A549 (cell line): Measurements from ENCODE around the gene TRNT1. TPM values are rescaled to one million over a fixed set of nuclear protein-coding genes. Genes with fewer than 3 reads are reported as not detected.

Experiments
- ATAC-seq, 2 experiments: fragments of 200-7000 bp in 1 of 2; fragments of >200 bp in 1 of 2; cut with Nextera tagmentation in 1 of 2; cut with Tn5 transposase in 1 of 2; 3 replicates each; pipeline versions ENCODE4 v1.8.0 to v1.9.1; 2018 to 2020; ENCODE audit warnings: mild to moderate bottlenecking in 1 of 2, moderate library complexity in 1 of 2
- CTCF ChIA-PET: fragments of 300-600 bp; sonication (Branson Sonifier 250); formaldehyde crosslinking; extraction: SDS; loops from one replicate; lab custom pipeline; 2021; ENCODE audit warnings: antibody characterized with exemption, inconsistent platforms; lab: Yijun Ruan, JAX
- POLR2A ChIA-PET: fragments of 350-600 bp; formaldehyde crosslinking; extraction: SDS; loops from one replicate; lab custom pipeline; 2021; ENCODE audit warnings: antibody characterized with exemption, inconsistent platforms; lab: Yijun Ruan, JAX
- DNase-seq, 2 experiments: peaks; one replicate each; pipeline versions ENCODE4 v3.0.0 to v3.0.0-alpha.2; 2011 to 2016; ENCODE audit warnings: low read depth in 1 of 2, low spot score in 1 of 2
- FAIRE-seq: peaks from 2 replicates; lab custom pipeline; 2011; peaks lifted over from hg19 to GRCh38; lab: Jason Lieb, UNC
- H3K27ac ChIP-seq, 2 experiments: fragments of >200 bp; sonication (Bioruptor Twin); formaldehyde crosslinking; 3 replicates each; pipeline ENCODE4 v1.5.1; 2016 to 2017
- H3K4me1 ChIP-seq: fragments of >200 bp; sonication (Bioruptor Twin); formaldehyde crosslinking; 3 replicates; pipeline ENCODE4 v1.6.1; 2016
- H3K4me2 ChIP-seq: fragments of >200 bp; sonication (Bioruptor Twin); formaldehyde crosslinking; 3 replicates; pipeline ENCODE4 v1.6.1; 2016
- H3K4me3 ChIP-seq: fragments of >200 bp; sonication (Bioruptor Twin); formaldehyde crosslinking; 3 replicates; pipeline ENCODE4 v1.5.1; 2016
- H3K9me3 ChIP-seq: fragments of >200 bp; sonication (Bioruptor Twin); formaldehyde crosslinking; 3 replicates; pipeline ENCODE4 v1.6.1; 2016
- BHLHE40 ChIP-seq: IDR thresholded peaks from 2 replicates; pipeline ENCODE4 v1.6.1; 2012; ENCODE audit warnings: low read depth, low read length, inconsistent platforms
- CBX2 ChIP-seq: fragments of 200-600 bp; sonication (generic); IDR thresholded peaks from 2 replicates; pipeline ENCODE4 v1.6.1; 2016; ENCODE audit warnings: low read depth, mild to moderate bottlenecking, borderline replicate concordance
- CBX8 ChIP-seq: fragments of 200-600 bp; sonication (generic); IDR thresholded peaks from 2 replicates; pipeline ENCODE4 v1.6.1; 2016
- CHD4 ChIP-seq: fragments of 200-600 bp; sonication (generic); IDR thresholded peaks from 2 replicates; pipeline ENCODE4 v1.6.1; 2016; ENCODE audit warnings: antibody characterized with exemption, mild to moderate bottlenecking, borderline replicate concordance
- EHF ChIP-seq: fragments of 250-450 bp; sonication (Bioruptor Pico); IDR thresholded peaks from 2 replicates; pipeline ENCODE4 v1.5.0; 2020; ENCODE audit warnings: mild to moderate bottlenecking
- EHMT2 ChIP-seq: fragments of 200-600 bp; sonication (generic); IDR thresholded peaks from 2 replicates; pipeline ENCODE4 v1.6.1; 2016; ENCODE audit warnings: antibody characterized with exemption, low read depth, mild to moderate bottlenecking, moderate library complexity
- ESRRA ChIP-seq: fragments of 150-350 bp; IDR thresholded peaks from 2 replicates; pipeline ENCODE4 v1.6.1; 2014; ENCODE audit warnings: mild to moderate bottlenecking, low read length, borderline replicate concordance
- FOSL2 ChIP-seq, 2 experiments: fragments of 450-650 bp in 1 of 2; fragments of >200 bp in 1 of 2; sonication (Bioruptor Twin) in 1 of 2; formaldehyde crosslinking; IDR thresholded peaks; 2 replicates each; pipeline versions ENCODE4 v1.5.0 to v1.6.1; 2016 to 2020; ENCODE audit warnings: mild to moderate bottlenecking in 1 of 2, moderate library complexity in 1 of 2
- HEYL ChIP-seq: fragments of 250-450 bp; sonication (Bioruptor Pico); IDR thresholded peaks from 2 replicates; pipeline ENCODE4 v1.8.0; 2021; ENCODE audit warnings: mild to moderate bottlenecking, moderate library complexity
- HOXB13 ChIP-seq: fragments of 250-450 bp; sonication (Bioruptor Pico); IDR thresholded peaks from 2 replicates; pipeline ENCODE4 v1.5.0; 2020; ENCODE audit warnings: low read depth, mild to moderate bottlenecking, moderate library complexity
- JUN ChIP-seq, 2 experiments: fragments of >200 bp; sonication (Bioruptor Twin); formaldehyde crosslinking; IDR thresholded peaks; 2 replicates in 1 of 2; 3 replicates in 1 of 2; pipeline ENCODE4 v1.6.1; 2016 to 2017
- MYC ChIP-seq: IDR thresholded peaks from 2 replicates; pipeline ENCODE4 v1.6.1; 2012; ENCODE audit warnings: mild to moderate bottlenecking, inconsistent platforms, low read length, improper control_type of control experiment, borderline replicate concordance
- NR3C1 ChIP-seq: fragments of >200 bp; sonication (Bioruptor Twin); formaldehyde crosslinking; IDR thresholded peaks from 3 replicates; pipeline ENCODE4 v1.6.1; 2017
- RAD21 ChIP-seq, 2 experiments: fragments of >200 bp in 1 of 2; sonication (Bioruptor Twin) in 1 of 2; formaldehyde crosslinking in 1 of 2; IDR thresholded peaks in 1 of 2; conservative IDR thresholded peaks in 1 of 2; 2 replicates in 1 of 2; 3 replicates in 1 of 2; pipeline ENCODE4 v1.6.1; 2012 to 2018; ENCODE audit warnings: inconsistent platforms in 1 of 2
- RARB ChIP-seq: fragments of 250-450 bp; sonication (Bioruptor Pico); IDR thresholded peaks from 2 replicates; pipeline ENCODE4 v1.8.0; 2021; ENCODE audit warnings: mild to moderate bottlenecking, moderate library complexity
- RCOR1 ChIP-seq: fragments of 150-350 bp; IDR thresholded peaks from 2 replicates; pipeline ENCODE4 v1.6.1; 2014; ENCODE audit warnings: antibody characterized with exemption, low read length, low read depth
- SMC3 ChIP-seq: fragments of >200 bp; sonication (Bioruptor Twin); formaldehyde crosslinking; IDR thresholded peaks from 3 replicates; pipeline ENCODE4 v1.6.1; 2018; ENCODE audit warnings: inconsistent platforms
- SREBF2 ChIP-seq: fragments of 450-650 bp; IDR thresholded peaks from 2 replicates; pipeline ENCODE4 v1.6.1; 2014; ENCODE audit warnings: mild to moderate bottlenecking, moderate library complexity
- TFCP2L1 ChIP-seq: fragments of 250-450 bp; sonication (Bioruptor Pico); IDR thresholded peaks from 2 replicates; pipeline ENCODE4 v1.5.0; 2021; ENCODE audit warnings: mild to moderate bottlenecking
- TP53 ChIP-seq: fragments of 250-450 bp; sonication (Bioruptor Pico); IDR thresholded peaks from 2 replicates; pipeline ENCODE4 v1.5.0; 2021; ENCODE audit warnings: mild to moderate bottlenecking, moderate library complexity
- ZNF302 ChIP-seq: fragments of 250-450 bp; sonication (Bioruptor Pico); IDR thresholded peaks from 2 replicates; pipeline ENCODE4 v1.9.0; 2021; ENCODE audit warnings: inconsistent platforms, mild to moderate bottlenecking, moderate library complexity
- ZSCAN20 ChIP-seq: fragments of 250-450 bp; sonication (Bioruptor Pico); IDR thresholded peaks from 2 replicates; pipeline ENCODE4 v1.8.0; 2022; ENCODE audit warnings: mild to moderate bottlenecking, moderate library complexity
- WGBS: methylation state at CpG from one replicate; pipeline ENCODE4 v1.1.6; 2017; ENCODE audit errors: missing lambda C conversion rate; 5-methylcytosine and 5-hydroxymethylcytosine counted together
- polyA plus RNA-seq, 4 experiments: library from polyadenylated mRNA; depleted of rRNA in 3 of 4; stranded (reverse); fragments of >200 nt; fragmentation: RNase III in 1 of 4; extraction: RNeasy Plus Mini Kit Qiagen cat#74134 plus additional on column Dnase treatment in 1 of 4; gene quantifications; 2 replicates in 3 of 4; 3 replicates in 1 of 4; pipeline ENCODE4 v1.2.3, GENCODE V29; 2011 to 2017
- TF ChIP-seq, protein P1 (sequence below): IDR thresholded peaks from 2 replicates; pipeline ENCODE4 v1.6.1; 2012
- TF ChIP-seq, protein P2 (sequence below): fragments of 250-450 bp; sonication (Bioruptor Pico); IDR thresholded peaks from 2 replicates; pipeline ENCODE4 v1.5.0; 2020; ENCODE audit warnings: low read depth, mild to moderate bottlenecking, moderate library complexity
- TF ChIP-seq, protein P3 (sequence below): fragments of >200 bp; sonication (Bioruptor Twin); formaldehyde crosslinking; IDR thresholded peaks from 2 replicates; pipeline ENCODE4 v1.6.1; 2016
- TF ChIP-seq, protein P4 (sequence below): fragments of >200 bp; sonication (Bioruptor Twin); formaldehyde crosslinking; IDR thresholded peaks from 3 replicates; pipeline ENCODE4 v1.5.1; 2016
- TF ChIP-seq, protein P5 (sequence below): fragments of 250-450 bp; sonication (Bioruptor Pico); IDR thresholded peaks from 2 replicates; pipeline ENCODE4 v1.5.0; 2021; ENCODE audit warnings: mild to moderate bottlenecking, moderate library complexity, borderline replicate concordance

Gene TRNT1
- polyA plus RNA-seq, 2 of the 4 experiments (the other 2 are of a cell fraction) = 25.7 to 32.0 TPM

DNA sequence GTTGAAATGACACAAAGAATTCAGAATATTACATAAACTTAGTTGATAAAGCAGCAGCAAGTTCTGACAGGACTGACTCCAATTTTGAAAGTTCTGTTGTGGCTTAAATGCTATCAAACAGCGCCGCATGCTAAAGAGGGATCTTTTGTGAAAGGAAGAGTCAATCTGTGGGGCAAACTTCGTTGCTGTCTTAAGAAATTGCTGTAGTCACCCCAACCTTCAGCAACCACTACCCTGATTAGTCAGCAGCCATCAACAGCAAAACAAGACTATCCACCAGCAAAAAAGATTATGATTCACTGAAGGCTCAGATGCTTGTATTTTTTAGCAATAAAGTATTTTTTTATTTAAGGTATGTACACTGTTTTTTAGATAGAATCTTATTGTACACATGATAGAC lies 38.5 kb downstream of the TRNT1 start:
- POLR2A ChIA-PET = no interaction called here
- FAIRE-seq = no peak

DNA sequence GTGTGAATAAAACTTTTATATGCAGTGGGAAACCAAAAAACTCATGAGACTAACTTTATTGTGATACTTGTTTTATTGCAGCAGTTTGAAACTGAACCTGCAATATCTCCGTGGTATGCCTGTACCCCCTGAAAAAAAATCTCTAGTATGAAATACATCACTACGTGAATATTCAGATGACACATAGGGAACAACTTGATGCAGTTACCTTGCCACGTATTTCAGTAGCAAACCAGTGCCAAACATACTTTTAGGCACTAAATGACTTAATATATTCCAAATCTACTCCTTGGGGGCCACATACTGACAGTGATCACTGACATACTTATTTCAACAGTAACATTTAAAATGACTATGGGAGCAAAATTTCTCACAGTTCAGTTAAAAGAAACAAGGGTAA lies 38.9 kb downstream of the TRNT1 start:
- Histone ChIP-seq H3K9me3 (no peaks in the 10 kb centered on the region), H3K4me3 (no peak overlapping the region), H3K27ac (no peak overlapping the region), H3K4me1 (no peaks in the 10 kb centered on the region)
- CTCF ChIA-PET = no interaction called here
- 96% methylated on average over 3 of the region's 3 CpGs for WGBS
- no peak for ATAC-seq
- no peak for TF ChIP-seq MYC
- TF ChIP-seq TFCP2L1 (CRISPR knock-in tag) = no peak
- no peak for TF ChIP-seq JUN (IDR thresholded peaks at IDR 0.05)
- no peak for TF ChIP-seq CBX2
- TF ChIP-seq CHD4 = no peak
- no peak for TF ChIP-seq BHLHE40
- no peak for TF ChIP-seq TP53 (CRISPR knock-in tag)
- TF ChIP-seq ESRRA = no peak
- TF ChIP-seq RARB (CRISPR knock-in tag) = no peak
- no peak for TF ChIP-seq FOSL2 (IDR thresholded peaks at IDR 0.05)
- TF ChIP-seq FOSL2 (CRISPR knock-in tag; IDR thresholded peaks at IDR 0.05) = no peak
- no peak for TF ChIP-seq SREBF2
- TF ChIP-seq HEYL (CRISPR knock-in tag) = no peak
- no peak for TF ChIP-seq CBX8
- TF ChIP-seq ZNF302 (CRISPR knock-in tag) = no peak
- no peak for TF ChIP-seq RCOR1
- TF ChIP-seq, all 56 proteins: peak for 0
- POLR2A ChIA-PET = no interaction called here
- FAIRE-seq (no peak), DNase-seq (no peak)
- H3K4me2 ChIP-seq = no peak overlapping the region

More for the DNA sequence above, 38.5 kb downstream of the TRNT1 start:
- ATAC-seq (no peak), DNase-seq (no peak)
- Histone ChIP-seq H3K4me1 (no peaks in the 10 kb centered on the region), H3K4me2 (no peak overlapping the region), H3K4me3 (no peak overlapping the region), H3K9me3 (no peaks in the 10 kb centered on the region), H3K27ac (no peak overlapping the region)
- CTCF ChIA-PET = no interaction called here
- 62% methylated on average over 3 of the region's 3 CpGs for WGBS
- TF ChIP-seq SMC3 (no peak), BHLHE40 (no peak), CBX8 (no peak), JUN (IDR thresholded peaks at IDR 0.05) (no peak), EHMT2 (no peak), NR3C1 (no peak), ZSCAN20 (no peak), RARB (CRISPR knock-in tag) (no peak), HOXB13 (no peak)
- TF ChIP-seq, protein P1, sequence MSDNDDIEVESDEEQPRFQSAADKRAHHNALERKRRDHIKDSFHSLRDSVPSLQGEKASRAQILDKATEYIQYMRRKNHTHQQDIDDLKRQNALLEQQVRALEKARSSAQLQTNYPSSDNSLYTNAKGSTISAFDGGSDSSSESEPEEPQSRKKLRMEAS = no peak
- TF ChIP-seq, protein P2, sequence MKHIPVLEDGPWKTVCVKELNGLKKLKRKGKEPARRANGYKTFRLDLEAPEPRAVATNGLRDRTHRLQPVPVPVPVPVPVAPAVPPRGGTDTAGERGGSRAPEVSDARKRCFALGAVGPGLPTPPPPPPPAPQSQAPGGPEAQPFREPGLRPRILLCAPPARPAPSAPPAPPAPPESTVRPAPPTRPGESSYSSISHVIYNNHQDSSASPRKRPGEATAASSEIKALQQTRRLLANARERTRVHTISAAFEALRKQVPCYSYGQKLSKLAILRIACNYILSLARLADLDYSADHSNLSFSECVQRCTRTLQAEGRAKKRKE (CRISPR knock-in tag) = no peak
- TF ChIP-seq, protein P3, sequence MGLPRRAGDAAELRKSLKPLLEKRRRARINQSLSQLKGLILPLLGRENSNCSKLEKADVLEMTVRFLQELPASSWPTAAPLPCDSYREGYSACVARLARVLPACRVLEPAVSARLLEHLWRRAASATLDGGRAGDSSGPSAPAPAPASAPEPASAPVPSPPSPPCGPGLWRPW = no peak

DNA sequence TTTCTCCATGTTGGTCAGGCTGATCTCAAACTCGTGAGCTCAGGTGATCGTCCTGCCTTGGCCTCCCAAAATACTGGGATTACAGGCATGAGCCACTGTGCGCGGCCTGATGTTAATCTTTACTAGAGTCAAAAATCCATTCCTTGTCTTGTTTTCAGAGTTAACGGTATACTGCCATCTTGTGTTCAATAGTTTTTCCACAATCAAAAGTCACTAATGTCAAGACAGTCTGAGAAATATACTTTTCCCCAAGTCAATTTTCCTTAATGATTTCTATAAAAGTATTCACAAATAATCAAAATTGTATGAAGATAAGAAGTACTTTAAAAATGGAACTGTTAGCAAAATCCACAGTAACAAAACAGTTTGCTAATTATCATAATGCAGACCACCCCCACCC lies 44.3 kb downstream of the TRNT1 start:
- FAIRE-seq (no peak), DNase-seq (peak; percentile 21 to 44), ATAC-seq (peak; percentile 56 to 76; a peak in 4 of 6 replicates)
- ChIA-PET CTCF (interaction anchor here (0.9 to 2.0 kb wide), 6 partner anchors 8 to 113 kb away, joined by 3 to 9 read pairs (median 5); no protein-coding TSS in a partner anchor), POLR2A (no interaction called here)
- Histone ChIP-seq H3K4me2 (no peak overlapping the region), H3K9me3 (no peaks in the 10 kb centered on the region), H3K27ac (no peak overlapping the region), H3K4me1 (no peaks in the 10 kb centered on the region), H3K4me3 (no peak overlapping the region)
- 64% methylated on average over 5 of the region's 5 CpGs for WGBS
- TF ChIP-seq EHF (CRISPR knock-in tag) (no peak), RAD21 (conservative IDR thresholded peaks at IDR 0.05 in 1 of 2, IDR thresholded peaks at IDR 0.05 in 1 of 2) (peak in 1 of 2 experiments; percentile 35; a peak in 3 of 5 replicates), CBX8 (no peak), BHLHE40 (no peak), HEYL (CRISPR knock-in tag) (no peak), NR3C1 (no peak), HOXB13 (no peak), CBX2 (no peak)
- TF ChIP-seq, protein P4, sequence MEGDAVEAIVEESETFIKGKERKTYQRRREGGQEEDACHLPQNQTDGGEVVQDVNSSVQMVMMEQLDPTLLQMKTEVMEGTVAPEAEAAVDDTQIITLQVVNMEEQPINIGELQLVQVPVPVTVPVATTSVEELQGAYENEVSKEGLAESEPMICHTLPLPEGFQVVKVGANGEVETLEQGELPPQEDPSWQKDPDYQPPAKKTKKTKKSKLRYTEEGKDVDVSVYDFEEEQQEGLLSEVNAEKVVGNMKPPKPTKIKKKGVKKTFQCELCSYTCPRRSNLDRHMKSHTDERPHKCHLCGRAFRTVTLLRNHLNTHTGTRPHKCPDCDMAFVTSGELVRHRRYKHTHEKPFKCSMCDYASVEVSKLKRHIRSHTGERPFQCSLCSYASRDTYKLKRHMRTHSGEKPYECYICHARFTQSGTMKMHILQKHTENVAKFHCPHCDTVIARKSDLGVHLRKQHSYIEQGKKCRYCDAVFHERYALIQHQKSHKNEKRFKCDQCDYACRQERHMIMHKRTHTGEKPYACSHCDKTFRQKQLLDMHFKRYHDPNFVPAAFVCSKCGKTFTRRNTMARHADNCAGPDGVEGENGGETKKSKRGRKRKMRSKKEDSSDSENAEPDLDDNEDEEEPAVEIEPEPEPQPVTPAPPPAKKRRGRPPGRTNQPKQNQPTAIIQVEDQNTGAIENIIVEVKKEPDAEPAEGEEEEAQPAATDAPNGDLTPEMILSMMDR = peak; percentile 42
- TF ChIP-seq, protein P2 (CRISPR knock-in tag) = no peak
- TF ChIP-seq, protein P5, sequence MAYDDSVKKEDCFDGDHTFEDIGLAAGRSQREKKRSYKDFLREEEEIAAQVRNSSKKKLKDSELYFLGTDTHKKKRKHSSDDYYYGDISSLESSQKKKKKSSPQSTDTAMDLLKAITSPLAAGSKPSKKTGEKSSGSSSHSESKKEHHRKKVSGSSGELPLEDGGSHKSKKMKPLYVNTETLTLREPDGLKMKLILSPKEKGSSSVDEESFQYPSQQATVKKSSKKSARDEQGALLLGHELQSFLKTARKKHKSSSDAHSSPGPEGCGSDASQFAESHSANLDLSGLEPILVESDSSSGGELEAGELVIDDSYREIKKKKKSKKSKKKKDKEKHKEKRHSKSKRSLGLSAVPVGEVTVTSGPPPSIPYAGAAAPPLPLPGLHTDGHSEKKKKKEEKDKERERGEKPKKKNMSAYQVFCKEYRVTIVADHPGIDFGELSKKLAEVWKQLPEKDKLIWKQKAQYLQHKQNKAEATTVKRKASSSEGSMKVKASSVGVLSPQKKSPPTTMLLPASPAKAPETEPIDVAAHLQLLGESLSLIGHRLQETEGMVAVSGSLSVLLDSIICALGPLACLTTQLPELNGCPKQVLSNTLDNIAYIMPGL (CRISPR knock-in tag) = no peak
